IPS-NIHi11 (cell line): ENCODE data around the gene ILF3.
A peak's percentile ranks its signal among the peaks of the same experiment; 100 is the strongest.

Source experiments
- DNase-seq: peaks from one replicate; pipeline ENCODE4 v3.0.0; 2012; ENCODE audit warnings: mixed read lengths, low spot score

The ILF3 gene

GRCh38 chr19:10695401-10696398 lies 41.6 kb downstream of the ILF3 start:
- peak; percentile 96 for DNase-seq

DNA sequence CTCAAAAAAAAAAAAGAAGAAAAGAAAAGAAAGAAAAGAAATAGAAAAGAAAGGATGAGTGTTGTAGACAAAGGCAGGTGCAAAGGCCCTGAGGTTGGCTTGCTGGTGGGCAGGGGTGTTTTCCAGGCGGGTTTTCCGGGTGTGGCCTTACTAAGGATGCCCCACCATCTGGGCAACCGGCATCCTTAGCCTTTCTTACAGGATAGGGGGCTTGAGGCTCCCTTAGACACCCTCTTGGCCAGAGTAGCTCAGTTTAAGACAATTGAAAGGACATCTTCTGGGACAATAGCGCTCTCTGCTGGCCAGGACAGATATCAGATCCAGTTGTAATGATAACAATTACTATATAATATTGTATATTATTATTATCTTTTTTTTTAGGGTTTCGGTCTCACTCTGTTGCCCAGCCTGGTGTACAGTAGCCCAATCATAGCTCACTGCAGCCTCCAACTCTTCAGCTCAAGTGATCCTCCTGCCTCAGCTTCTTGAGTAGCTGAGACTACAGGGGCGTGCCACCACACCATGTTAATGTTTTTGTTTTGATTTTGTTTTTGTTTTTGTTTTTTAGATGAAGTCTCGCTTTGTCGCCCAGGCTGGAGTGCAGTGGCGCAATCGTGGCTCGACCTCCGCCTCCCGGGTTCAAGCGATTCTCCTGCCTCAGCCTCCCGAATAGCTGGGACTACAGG lies 45.6 kb downstream of the ILF3 start:
- DNase-seq, result peak; percentile 62

- peak; percentile 69 for DNase-seq
Observed at GRCh38 chr19:10701955-10702525, 47.9 kb downstream of the ILF3 start.

- no peak for DNase-seq
Observed at GRCh38 chr19:10706990-10707389, 52.8 kb downstream of the ILF3 start.

GRCh38 chr19:10707440-10707839 lies 53.3 kb downstream of the ILF3 start:
- DNase-seq, result no peak

DNA sequence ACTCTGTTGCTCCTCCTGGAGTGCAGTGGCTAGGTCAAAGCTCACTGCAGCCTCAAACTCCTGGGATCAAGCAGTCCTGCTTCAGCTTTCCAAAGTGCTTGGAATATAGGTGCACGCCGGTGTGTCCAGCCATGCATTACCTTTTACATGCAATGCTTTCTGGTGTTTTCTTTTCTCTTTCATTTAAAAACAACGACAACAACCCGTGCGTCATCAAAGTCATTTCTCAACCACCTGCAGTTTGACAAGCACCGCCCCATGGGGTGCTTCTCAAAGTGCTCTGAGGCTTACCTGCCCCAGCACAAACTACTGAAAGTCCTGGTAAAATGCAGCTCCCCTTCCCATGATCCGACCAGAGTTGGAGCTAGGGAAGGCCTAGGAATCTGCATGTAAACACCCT lies 54.1 kb downstream of the ILF3 start:
- DNase-seq, result no peak

- DNase-seq, result no peak
Observed at GRCh38 chr19:10712045-10712444, 57.9 kb downstream of the ILF3 start.

- no peak for DNase-seq
Observed at GRCh38 chr19:10712754-10713153, 58.6 kb downstream of the ILF3 start.

GRCh38 chr19:10713317-10713716 lies 59.2 kb downstream of the ILF3 start:
- no peak for DNase-seq

GRCh38 chr19:10717054-10717355 lies 62.9 kb downstream of the ILF3 start:
- DNase-seq, result no peak

- DNase-seq, result peak; percentile 98
Observed at GRCh38 chr19:10717356-10718204, 63.4 kb downstream of the ILF3 start, which contains the start of gene DNM2. TSS of gene DNM2 (plus strand) at chr19:10718079. CDS start at chr19:10718243, 164 bp downstream.

GRCh38 chr19:10718205-10719196 lies 64.4 kb downstream of the ILF3 start:
- DNase-seq, result peak; percentile 74

- no peak for DNase-seq
Observed at GRCh38 chr19:10719466-10719961, 65.4 kb downstream of the ILF3 start.

GRCh38 chr19:10720607-10721125 lies 66.5 kb downstream of the ILF3 start:
- DNase-seq, result no peak

GRCh38 chr19:10723591-10723990 lies 69.4 kb downstream of the ILF3 start:
- no peak for DNase-seq

DNA sequence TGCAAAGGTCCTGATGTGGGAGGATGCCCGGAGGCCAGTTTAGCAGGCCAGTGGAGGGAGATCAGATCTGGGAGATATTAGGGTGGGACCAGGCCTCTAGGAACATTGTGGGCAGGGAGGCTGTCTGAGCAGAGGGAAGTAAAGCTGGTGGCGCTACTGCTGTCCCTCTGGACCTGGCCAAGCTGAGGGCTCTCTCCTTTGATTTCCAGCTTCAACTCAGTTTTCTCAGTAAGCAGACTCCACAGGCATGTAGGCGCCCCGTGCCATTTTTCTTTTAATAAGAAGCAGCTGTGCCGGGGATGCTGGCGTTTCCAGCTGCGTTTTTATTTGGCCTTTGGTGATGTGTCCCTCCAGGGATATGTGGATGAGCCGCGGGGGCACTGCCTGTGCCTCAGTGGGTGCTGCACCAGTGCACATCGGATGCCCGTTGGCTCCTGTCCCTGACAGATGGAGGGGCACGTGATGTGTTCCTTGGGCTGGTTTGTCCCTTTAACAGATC lies 70.5 kb downstream of the ILF3 start:
- peak; percentile 9 for DNase-seq

- no peak for DNase-seq
Observed at GRCh38 chr19:10725415-10725814, 71.3 kb downstream of the ILF3 start.

- DNase-seq, result no peak
Observed at GRCh38 chr19:10726268-10726667, 72.1 kb downstream of the ILF3 start.

GRCh38 chr19:10727685-10728201 lies 73.6 kb downstream of the ILF3 start:
- DNase-seq, result no peak

GRCh38 chr19:10729411-10729810 lies 75.3 kb downstream of the ILF3 start:
- no peak for DNase-seq
